GM12878 (cell line): ENCODE measurements around the gene CCR5AS.

ENCODE experiments used
- ATAC-seq: fragments of 200-7000 bp; cut with Tn5 transposase; 3 replicates; pipeline ENCODE4 v1.9.1; 2020; ENCODE audit warnings: mild to moderate bottlenecking, moderate library complexity
- BruUV-seq: library from RNA; stranded (reverse); fragments of 400-500 nt; replicated peaks from 2 replicates; lab custom pipeline; 2021; lab: Mats Ljungman, UMichigan
- CTCF ChIA-PET: fragments of 300-600 bp; sonication (Branson Sonifier 250); formaldehyde crosslinking; extraction: SDS; loops from one replicate; lab custom pipeline; 2021; ENCODE audit warnings: inconsistent platforms; lab: Yijun Ruan, JAX
- POLR2A ChIA-PET: fragments of 350-600 bp; formaldehyde crosslinking; extraction: SDS; loops from one replicate; lab custom pipeline; 2021; ENCODE audit warnings: inconsistent platforms; lab: Charles Lee
- RAD21 ChIA-PET: fragments of 300-600 bp; sonication (Branson Sonifier 250); formaldehyde crosslinking; loops from one replicate; lab custom pipeline; 2023; ENCODE audit warnings: antibody characterized with exemption; ENCODE audit not compliant: unreplicated experiment; lab: Charles Lee
- SMC1A ChIA-PET: fragments of 300-600 bp; sonication (Branson Sonifier 250); formaldehyde crosslinking; loops from one replicate; lab custom pipeline; 2023; ENCODE audit not compliant: unreplicated experiment, uncharacterized antibody; lab: Charles Lee
- DNase-seq: peaks from one replicate; pipeline ENCODE4 v3.0.0-alpha.2; 2011; ENCODE audit warnings: low read depth, low spot score
- FAIRE-seq: peaks from 3 replicates; lab custom pipeline; 2011; peaks lifted over from hg19 to GRCh38; lab: Jason Lieb, UNC
- H2AFZ ChIP-seq: 2 replicates; pipeline ENCODE4 v1.6.0; 2011; ENCODE audit warnings: low read depth, low read length, control low read depth; ENCODE audit not compliant: control insufficient read depth
- H3K27ac ChIP-seq: 2 replicates; pipeline ENCODE4 v1.5.1; 2011; ENCODE audit warnings: control low read depth; ENCODE audit not compliant: control insufficient read depth, insufficient read depth
- H3K27me3 ChIP-seq, 2 experiments: replicated peaks in 1 of 2; 2 replicates each; pipeline versions ENCODE4 v1.6.0 to v1.6.1; 2011; ENCODE audit warnings: low read length in 1 of 2; ENCODE audit not compliant: control insufficient read depth in 2 of 2, insufficient read depth in 2 of 2
- H3K36me3 ChIP-seq, 2 experiments: 2 replicates each; pipeline ENCODE4 v1.5.1; 2011; ENCODE audit warnings: low read length in 1 of 2; ENCODE audit not compliant: control insufficient read depth in 2 of 2, insufficient read depth in 2 of 2
- H3K4me1 ChIP-seq: 2 replicates; pipeline ENCODE4 v1.6.1; 2011; ENCODE audit warnings: mild to moderate bottlenecking, low read length, moderate library complexity, mixed read lengths; ENCODE audit not compliant: control insufficient read depth, insufficient read depth
- H3K4me2 ChIP-seq: 2 replicates; pipeline ENCODE4 v1.6.0; 2011; ENCODE audit warnings: control low read depth; ENCODE audit not compliant: control insufficient read depth, insufficient read depth
- H3K4me3 ChIP-seq: fragments of 200-600 bp; sonication (generic); 2 replicates; pipeline ENCODE4 v1.5.1; 2016
- H3K79me2 ChIP-seq: 2 replicates; pipeline ENCODE4 v1.6.0; 2011; ENCODE audit warnings: low read length; ENCODE audit not compliant: control insufficient read depth, insufficient read depth
- H3K9ac ChIP-seq: 2 replicates; pipeline ENCODE4 v1.8.0; 2011; ENCODE audit warnings: low read length, control low read depth, mixed read lengths; ENCODE audit not compliant: control insufficient read depth, insufficient read depth
- H3K9me3 ChIP-seq: replicated peaks from 3 replicates; pipeline ENCODE4 v1.5.1; 2011; ENCODE audit warnings: mild to moderate bottlenecking, low read length; ENCODE audit not compliant: control insufficient read depth, insufficient read depth
- H4K20me1 ChIP-seq: 2 replicates; pipeline ENCODE4 v1.6.0; 2011; ENCODE audit not compliant: control insufficient read depth, insufficient read depth
- ATF3 ChIP-seq: IDR thresholded peaks from 2 replicates; pipeline ENCODE4 v1.6.1; 2011; ENCODE audit warnings: low read depth, mild to moderate bottlenecking, low read length, moderate library complexity, borderline replicate concordance; ENCODE audit errors: extremely low read depth
- CEBPB ChIP-seq, 2 experiments: fragments of 150-350 bp in 1 of 2; IDR thresholded peaks; 2 replicates each; pipeline ENCODE4 v1.6.1; 2012 to 2014; ENCODE audit warnings: low read depth in 2 of 2, low read length in 2 of 2, borderline replicate concordance in 1 of 2, inconsistent platforms in 1 of 2
- E2F4 ChIP-seq: IDR thresholded peaks from 2 replicates; pipeline ENCODE4 v1.6.1; 2012; ENCODE audit warnings: low read depth, low read length, improper control_type of control experiment
- IKZF1 ChIP-seq: fragments of 450-650 bp; conservative IDR thresholded peaks from 2 replicates; pipeline ENCODE4 v1.6.1; 2017; ENCODE audit warnings: antibody characterized with exemption, mild to moderate bottlenecking
- MXI1 ChIP-seq: fragments of 150-350 bp; IDR thresholded peaks from 2 replicates; pipeline ENCODE4 v1.6.1; 2011; ENCODE audit warnings: low read depth, mild to moderate bottlenecking, inconsistent platforms, low read length, improper control_type of control experiment
- RELA ChIP-seq: fragments of 450-650 bp; IDR thresholded peaks from 2 replicates; pipeline ENCODE4 v1.8.0; 2014; ENCODE audit warnings: borderline replicate concordance; ENCODE audit not compliant: partially characterized antibody
- RFX5 ChIP-seq: IDR thresholded peaks from 2 replicates; pipeline ENCODE4 v1.6.1; 2011; ENCODE audit warnings: low read depth, low read length, improper control_type of control experiment
- WGBS: methylation state at CpG from one replicate; pipeline ENCODE4 v1.1.6; 2016; ENCODE audit warnings: low lambda C conversion rate; ENCODE audit not compliant: insufficient replicate concordance, insufficient coverage; ENCODE audit errors: missing lambda C conversion rate; 5-methylcytosine and 5-hydroxymethylcytosine counted together
- in situ Hi-C: fragments of 300-500 bp; cut with MboI; formaldehyde crosslinking; loops from 9 replicates; pipeline ENCODE4 v1.14.3; 2018; ENCODE audit warnings: mixed read lengths
- intact Hi-C: fragments of 100-400 bp; cut with micrococcal nuclease; formaldehyde crosslinking; loops from one replicate; pipeline ENCODE4 v1.14.2; 2022; ENCODE audit not compliant: unreplicated experiment
- TF ChIP-seq, protein P1 (sequence below): fragments of 450-650 bp; IDR thresholded peaks from 2 replicates; pipeline ENCODE4 v1.6.1; 2016; ENCODE audit warnings: mild to moderate bottlenecking

CCR5AS gene

GRCh38 chr3:46454606-46455005 is 47.7 kb upstream of the CCR5AS start (continued):
- TF ChIP-seq, protein P1, sequence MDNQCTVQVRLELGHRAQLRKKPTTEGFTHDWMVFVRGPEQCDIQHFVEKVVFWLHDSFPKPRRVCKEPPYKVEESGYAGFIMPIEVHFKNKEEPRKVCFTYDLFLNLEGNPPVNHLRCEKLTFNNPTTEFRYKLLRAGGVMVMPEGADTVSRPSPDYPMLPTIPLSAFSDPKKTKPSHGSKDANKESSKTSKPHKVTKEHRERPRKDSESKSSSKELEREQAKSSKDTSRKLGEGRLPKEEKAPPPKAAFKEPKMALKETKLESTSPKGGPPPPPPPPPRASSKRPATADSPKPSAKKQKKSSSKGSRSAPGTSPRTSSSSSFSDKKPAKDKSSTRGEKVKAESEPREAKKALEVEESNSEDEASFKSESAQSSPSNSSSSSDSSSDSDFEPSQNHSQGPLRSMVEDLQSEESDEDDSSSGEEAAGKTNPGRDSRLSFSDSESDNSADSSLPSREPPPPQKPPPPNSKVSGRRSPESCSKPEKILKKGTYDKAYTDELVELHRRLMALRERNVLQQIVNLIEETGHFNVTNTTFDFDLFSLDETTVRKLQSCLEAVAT: no peak
- TF ChIP-seq MXI1 (no peak), E2F4 (no peak), IKZF1 (no peak), RELA (no peak), ATF3 (no peak)

DNA sequence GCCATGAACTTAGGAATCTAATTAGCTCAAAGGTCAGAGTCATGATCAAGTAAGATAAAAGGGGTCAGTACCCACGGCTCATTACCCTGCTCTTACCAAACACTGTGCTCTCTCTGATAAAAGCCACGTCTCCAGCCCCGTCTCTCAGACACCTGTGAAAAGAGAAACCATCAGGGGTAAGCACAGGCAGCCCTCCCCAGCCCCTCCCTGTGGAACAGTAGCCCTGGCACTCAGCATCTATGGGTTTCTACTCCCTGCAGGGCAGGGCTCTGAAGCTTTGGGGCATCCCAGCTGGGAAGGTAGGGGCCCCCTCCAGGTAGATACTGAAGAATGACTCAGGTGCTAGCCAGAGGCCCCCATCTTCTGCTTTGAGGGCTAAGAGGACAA is 47.3 kb upstream of the CCR5AS start:
- no peak overlapping the region for H2AFZ ChIP-seq
- in situ Hi-C loops: no loop called here
- SMC1A ChIA-PET: no interaction called here
- no peak for FAIRE-seq
- RAD21 ChIA-PET: no interaction called here
- H3K9ac ChIP-seq: no peak overlapping the region
- no TSS peak for BruUV-seq
- H3K36me3 ChIP-seq: no peaks in the 10 kb centered on the region
- H3K27ac ChIP-seq: no peak overlapping the region
- POLR2A ChIA-PET: no interaction called here
- CTCF ChIA-PET: interaction anchor here (3.2 kb wide), 1 partner anchor 35 kb away, joined by 10 read pairs; no protein-coding TSS in a partner anchor
- no peaks in the 10 kb centered on the region for H4K20me1 ChIP-seq
- intact Hi-C loops: no loop called here
- WGBS: 17% methylated on average over 3 of the region's 3 CpGs
- TF ChIP-seq CEBPB (IDR thresholded peaks at IDR 0.05; ENCODE audit: borderline replicate concordance in 1 of 2, low read depth in 2 of 2, low read length in 2 of 2) (no peak), RFX5 (no peak)
- peaks cover 3 to 6% of the 10 kb centered on the region in 2 experiments; a peak in 2 of 4 replicates for H3K27me3 ChIP-seq
- no peak overlapping the region for H3K4me2 ChIP-seq
- DNase-seq: no peak
- H3K79me2 ChIP-seq: no peaks in the 10 kb centered on the region
- no peaks in the 10 kb centered on the region for H3K9me3 ChIP-seq
- H3K4me1 ChIP-seq: no peaks in the 10 kb centered on the region
- no peak overlapping the region for H3K4me3 ChIP-seq
- ATAC-seq: no peak
